Uterus (tissue), 4 donors: Measurements from ENCODE around the gene LAMA5. TPM values are rescaled to one million over a fixed set of nuclear protein-coding genes. Genes with fewer than 3 reads are reported as not detected.

Source experiments
- DNase-seq, 2 donors: peaks; one replicate each; pipeline ENCODE4 v3.0.0-alpha.2; 2019 to 2020
- H3K27ac ChIP-seq, 2 donors: fragments of 200-600 bp; sonication (generic); 1 replicate in 1 of 2; 2 replicates in 1 of 2; pipeline ENCODE4 v1.5.1; 2016 to 2018
- H3K27me3 ChIP-seq, 2 donors: fragments of 200-600 bp; sonication (generic); one replicate each; pipeline ENCODE4 v1.5.1; 2018 to 2019; ENCODE audit warnings: control low read depth in 1 of 2
- H3K36me3 ChIP-seq, 2 donors: fragments of 200-600 bp; sonication (generic); one replicate each; pipeline ENCODE4 v1.5.1; 2019; ENCODE audit warnings: control low read depth in 1 of 2
- H3K4me1 ChIP-seq, 2 donors: fragments of 200-600 bp; sonication (generic); one replicate each; pipeline ENCODE4 v1.5.1; 2018 to 2019; ENCODE audit warnings: control low read depth in 1 of 2
- H3K4me3 ChIP-seq, 2 donors: fragments of 200-600 bp; sonication (generic); 1 replicate in 1 of 2; 2 replicates in 1 of 2; pipeline ENCODE4 v1.5.1; 2018 to 2019; ENCODE audit warnings: mild to moderate bottlenecking in 1 of 2
- H3K9me3 ChIP-seq, 2 donors: fragments of 200-600 bp; sonication (generic); one replicate each; pipeline ENCODE4 v1.5.1; 2019; ENCODE audit warnings: control low read depth in 1 of 2
- CTCF ChIP-seq, 4 experiments: fragments of 200-600 bp in 2 of 4; fragments of 450-650 bp in 2 of 4; sonication (generic) in 2 of 4; IDR thresholded peaks; one replicate each; pipeline ENCODE4 v1.5.1; 2016 to 2019; ENCODE audit warnings: antibody characterized with exemption in 4 of 4, mild to moderate bottlenecking in 2 of 4, moderate library complexity in 1 of 4
- POLR2A ChIP-seq, 2 donors: fragments of 450-650 bp; IDR thresholded peaks; one replicate each; pipeline ENCODE4 v1.6.1; 2016; ENCODE audit warnings: antibody characterized with exemption in 2 of 2, mild to moderate bottlenecking in 1 of 2, moderate library complexity in 1 of 2
- intact Hi-C: fragments of 100-400 bp; cut with DNase I; formaldehyde crosslinking; loops from one replicate; pipeline ENCODE4 v1.15.1; 2023; ENCODE audit warnings: low total_unique reads
- total RNA-seq, 4 donors: library from RNA; depleted of rRNA in 3 of 4; stranded (reverse); fragments of >200 nt in 3 of 4; gene quantifications; one replicate each; pipeline versions ENCODE4 v1.1.0 to v1.2.4, GENCODE V29; 2014 to 2023
- donor health status: DM: yes; HTN: yes; CAD: no.

LAMA5 gene
- total RNA-seq, 4 donors from 2014 or later, result 50.6 to 375 (median 90.8) TPM

DNA sequence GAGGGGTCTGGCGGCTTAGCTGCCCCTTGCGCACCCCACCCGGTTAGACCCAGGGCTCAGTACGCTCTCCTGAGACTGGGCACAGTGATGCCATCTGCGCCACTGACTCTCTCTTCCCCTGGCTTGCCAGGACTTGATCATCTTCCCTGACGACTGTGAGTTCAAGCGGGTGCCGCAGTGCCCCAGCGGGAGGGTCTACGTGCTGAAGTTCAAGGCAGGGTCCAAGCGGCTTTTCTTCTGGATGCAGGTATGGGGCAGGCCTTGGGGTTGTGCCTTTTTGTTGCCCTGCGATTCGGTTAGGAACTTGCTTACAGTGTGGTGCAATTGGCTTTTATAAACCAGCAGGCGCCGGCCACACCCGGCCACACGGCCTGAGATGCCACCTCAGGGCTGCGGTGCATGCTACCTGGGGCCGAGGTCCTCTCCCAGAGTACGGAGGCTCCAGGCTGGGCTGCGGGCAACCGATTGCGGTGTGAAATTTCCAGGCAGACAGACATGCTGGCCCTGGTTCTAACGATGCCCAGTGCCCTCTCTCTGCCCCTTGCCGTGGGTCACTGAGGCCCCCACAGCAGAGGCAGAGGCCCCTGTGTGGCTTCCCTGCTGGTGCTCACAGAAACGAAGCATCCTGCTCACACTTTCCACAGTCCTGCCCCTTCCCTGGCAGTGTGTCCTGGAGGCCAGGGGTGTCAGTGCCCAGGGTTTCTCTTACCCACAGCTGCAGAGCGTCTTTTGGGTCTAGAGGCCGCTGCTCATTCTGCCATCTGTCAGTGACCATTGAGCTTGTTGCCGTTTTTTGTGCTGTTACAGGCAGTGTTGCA, 62.6 kb downstream of the LAMA5 start:
- H3K4me3 ChIP-seq, result peak overlapping the region; percentile 57 to 96
- no peaks in the 10 kb centered on the region for H3K36me3 ChIP-seq
- H3K9me3 ChIP-seq, result no peaks in the 10 kb centered on the region
- intact Hi-C loops, result loop anchor here (5.0 kb wide), 1 partner anchor 73 kb away; no protein-coding TSS in a partner anchor
- H3K27ac ChIP-seq, result no peak overlapping the region
- TF ChIP-seq CTCF (IDR thresholded peaks at IDR 0.05), result no peak
- no peak for TF ChIP-seq POLR2A (IDR thresholded peaks at IDR 0.05)
- DNase-seq, result no peak
- H3K27me3 ChIP-seq, result no peaks in the 10 kb centered on the region
- H3K4me1 ChIP-seq, result peaks cover 0 to 12% of the 10 kb centered on the region in 2 donors

- DNase-seq, result peak in 1 of 2 donors; percentile 17
- Histone ChIP-seq H3K27ac (peak overlapping the region; percentile 94 to 100), H3K9me3 (no peaks in the 10 kb centered on the region), H3K4me3 (peak overlapping the region; percentile 57 to 96), H3K4me1 (peaks cover 0 to 12% of the 10 kb centered on the region in 2 donors), H3K27me3 (no peaks in the 10 kb centered on the region), H3K36me3 (no peaks in the 10 kb centered on the region)
- no peak for TF ChIP-seq CTCF (IDR thresholded peaks at IDR 0.05)
- TF ChIP-seq POLR2A (IDR thresholded peaks at IDR 0.05), result no peak
- intact Hi-C loops, result loop anchor here (5.0 kb wide), 1 partner anchor 74 kb away; no protein-coding TSS in a partner anchor
Measured at GRCh38 chr20:62303340-62304226, 63.5 kb downstream of the LAMA5 start.

DNA sequence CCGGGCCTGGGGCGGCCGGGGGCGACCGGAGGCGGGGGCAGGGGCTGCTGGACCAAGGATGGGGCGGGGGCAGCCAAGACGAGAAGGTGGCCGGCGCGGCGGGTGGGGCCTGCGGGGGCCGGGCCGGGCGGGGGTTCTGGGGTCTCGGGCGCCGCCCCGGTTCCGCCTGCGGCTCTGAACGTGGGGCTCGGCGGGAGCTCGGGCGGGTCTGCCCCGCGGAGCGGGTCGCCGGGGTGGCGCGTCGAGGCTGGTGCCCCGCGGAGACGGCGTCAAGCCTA, 64.1 kb downstream of the LAMA5 start:
- H3K9me3 ChIP-seq, result no peaks in the 10 kb centered on the region
- peak overlapping the region; percentile 94 to 100 for H3K27ac ChIP-seq
- no peaks in the 10 kb centered on the region for H3K36me3 ChIP-seq
- TF ChIP-seq CTCF (IDR thresholded peaks at IDR 0.05), result no peak
- no peak for TF ChIP-seq POLR2A (IDR thresholded peaks at IDR 0.05)
- intact Hi-C loops, result loop anchor here (5.0 kb wide), 1 partner anchor 74 kb away; no protein-coding TSS in a partner anchor
- peak overlapping the region; percentile 57 to 96 for H3K4me3 ChIP-seq
- no peak for DNase-seq
- peaks cover 0 to 12% of the 10 kb centered on the region in 2 donors for H3K4me1 ChIP-seq
- no peaks in the 10 kb centered on the region for H3K27me3 ChIP-seq

DNA sequence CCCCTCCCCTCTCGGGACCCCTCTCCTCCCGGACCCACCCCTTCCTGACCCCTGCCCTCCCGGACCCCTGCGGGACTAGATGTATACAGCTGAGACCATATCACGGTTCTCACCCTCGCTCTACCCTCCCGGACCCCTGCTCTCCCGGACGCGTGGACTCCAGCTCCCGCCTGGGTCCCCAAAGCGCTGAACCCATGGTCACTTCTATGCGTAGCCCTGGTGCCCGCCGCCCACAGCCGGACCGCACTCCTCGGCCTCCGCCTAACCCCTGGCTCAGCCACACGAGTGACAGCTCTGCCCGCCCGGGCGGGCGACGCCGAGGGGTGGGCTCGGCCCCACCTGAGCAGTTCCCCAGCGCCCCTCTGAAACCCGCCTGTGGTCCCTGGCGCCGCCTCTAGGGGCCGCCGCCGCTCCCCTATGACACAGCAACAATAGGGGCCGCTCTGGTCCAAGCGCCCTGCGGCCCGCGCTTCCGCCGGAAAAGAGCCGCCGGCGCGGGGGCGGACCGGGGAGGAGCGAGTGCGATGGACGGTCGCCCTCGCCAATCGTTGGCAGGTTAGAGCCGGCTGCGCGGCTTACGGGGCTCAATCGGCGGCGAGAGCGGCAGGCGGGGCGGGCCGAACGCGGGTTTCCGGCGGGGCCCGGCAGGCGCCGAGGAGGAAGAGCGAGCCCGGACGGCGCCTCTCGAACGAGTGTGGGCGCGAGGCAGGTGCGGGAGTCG, 64.6 kb downstream of the LAMA5 start, which contains the start of gene ADRM1:
TSS of gene ADRM1 (plus strand) at position 657 of the 721 bp plus-strand sequence. CDS start 572 bp downstream, outside the sequence.
- Histone ChIP-seq H3K36me3 (no peaks in the 10 kb centered on the region), H3K27me3 (no peaks in the 10 kb centered on the region), H3K4me1 (peaks cover 0 to 12% of the 10 kb centered on the region in 2 donors), H3K27ac (peak within 1 kb of the TSS; percentile 94 to 100), H3K9me3 (no peaks in the 10 kb centered on the region), H3K4me3 (peak within 1 kb of the TSS; percentile 57 to 96)
- TF ChIP-seq POLR2A (IDR thresholded peaks at IDR 0.05), result peak; percentile 60 to 62
- TF ChIP-seq CTCF (IDR thresholded peaks at IDR 0.05), result peak; percentile 96 to 99 (median 97)
- intact Hi-C loops, result loop anchor here (5.0 kb wide), 1 partner anchor 75 kb away; no protein-coding TSS in a partner anchor
- peak; percentile 93 to 97 for DNase-seq
